Glutamatergic neuron (in vitro differentiated cells): ENCODE results near the gene DDX52. TPM values are rescaled to one million over a fixed set of nuclear protein-coding genes. Genes with fewer than 3 reads are reported as not detected.

ENCODE experiments used
- DNase-seq: peaks from one replicate; pipeline ENCODE4 v3.0.0; 2022
- H3K27ac Mint-ChIP-seq: one replicate; pipeline ENCODE4 v1.8.0; 2020; ENCODE audit warnings: mild to moderate bottlenecking, mixed read lengths, inconsistent platforms; ENCODE audit not compliant: unreplicated experiment
- H3K27me3 Mint-ChIP-seq: one replicate; pipeline ENCODE4 v1.8.0; 2020; ENCODE audit warnings: mild to moderate bottlenecking, moderate library complexity, mixed read lengths, inconsistent platforms; ENCODE audit not compliant: unreplicated experiment
- H3K36me3 Mint-ChIP-seq: one replicate; pipeline ENCODE4 v1.8.0; 2020; ENCODE audit warnings: mild to moderate bottlenecking, mixed read lengths, inconsistent platforms; ENCODE audit not compliant: unreplicated experiment
- H3K4me1 Mint-ChIP-seq: one replicate; pipeline ENCODE4 v1.8.0; 2020; ENCODE audit warnings: mild to moderate bottlenecking, low read depth, mixed read lengths, inconsistent platforms; ENCODE audit not compliant: unreplicated experiment
- H3K4me3 Mint-ChIP-seq: one replicate; pipeline ENCODE4 v1.8.0; 2020; ENCODE audit warnings: mild to moderate bottlenecking, mixed read lengths, inconsistent platforms; ENCODE audit not compliant: unreplicated experiment
- H3K9me3 Mint-ChIP-seq: one replicate; pipeline ENCODE4 v1.8.0; 2020; ENCODE audit warnings: mild to moderate bottlenecking, moderate library complexity, mixed read lengths, inconsistent platforms; ENCODE audit not compliant: unreplicated experiment
- CTCF ChIP-seq: fragments of 200-600 bp; sonication (generic); IDR thresholded peaks from one replicate; pipeline ENCODE4 v1.5.0; 2021; ENCODE audit not compliant: partially characterized antibody, unreplicated experiment
- total RNA-seq: library from RNA; stranded (reverse); fragmentation: NEBNext Ultra II Directional; extraction: Animal tissue kit (Norgen Biotek cat#: 25700); gene quantifications from one replicate; pipeline ENCODE4 v1.2.1, GENCODE V29; 2021; ENCODE audit not compliant: unreplicated experiment

DDX52 gene
- total RNA-seq, 1 donor from 2014 or later: 47.4 TPM

- Mint-ChIP-seq H3K27me3 (peaks cover 1% of the 10 kb centered on the region), H3K4me1 (no peaks in the 10 kb centered on the region), H3K27ac (no peak overlapping the region), H3K36me3 (peaks cover 18% of the 10 kb centered on the region), H3K9me3 (peaks cover 4% of the 10 kb centered on the region), H3K4me3 (no peak overlapping the region)
- DNase-seq: no peak
- no peak for TF ChIP-seq CTCF
Measured at GRCh38 chr17:37576281-37576680, 67.0 kb downstream of the DDX52 start.

GRCh38 chr17:37574427-37574826, 68.8 kb downstream of the DDX52 start:
- no peak for DNase-seq
- H3K27me3 Mint-ChIP-seq: peaks cover 1% of the 10 kb centered on the region
- peaks cover 4% of the 10 kb centered on the region for H3K9me3 Mint-ChIP-seq
- H3K4me1 Mint-ChIP-seq: no peaks in the 10 kb centered on the region
- no peak overlapping the region for H3K27ac Mint-ChIP-seq
- no peak for TF ChIP-seq CTCF
- peaks cover 18% of the 10 kb centered on the region for H3K36me3 Mint-ChIP-seq
- H3K4me3 Mint-ChIP-seq: no peak overlapping the region

GRCh38 chr17:37571674-37572073, 71.6 kb downstream of the DDX52 start:
- TF ChIP-seq CTCF: no peak
- H3K4me3 Mint-ChIP-seq: no peak overlapping the region
- H3K36me3 Mint-ChIP-seq: peaks cover 24% of the 10 kb centered on the region
- H3K9me3 Mint-ChIP-seq: peaks cover 4% of the 10 kb centered on the region
- H3K27me3 Mint-ChIP-seq: peaks cover 1% of the 10 kb centered on the region
- DNase-seq: no peak
- H3K4me1 Mint-ChIP-seq: peaks cover 6% of the 10 kb centered on the region
- no peak overlapping the region for H3K27ac Mint-ChIP-seq

- H3K36me3 Mint-ChIP-seq: peaks cover 25% of the 10 kb centered on the region
Measured at GRCh38 chr17:37570527-37571093, 72.6 kb downstream of the DDX52 start.

More at GRCh38 chr17:37570527-37571093, 72.6 kb downstream of the DDX52 start:
- peak; percentile 62 for DNase-seq
- Mint-ChIP-seq H3K4me3 (no peak overlapping the region), H3K27me3 (peaks cover 1% of the 10 kb centered on the region), H3K27ac (no peak overlapping the region), H3K9me3 (peaks cover 4% of the 10 kb centered on the region), H3K4me1 (peaks cover 8% of the 10 kb centered on the region)
- peak; percentile 52 for TF ChIP-seq CTCF
